KMS-11 (cell line): Measurements from ENCODE around the gene COMMD1.

Experiments used
- H2AFZ ChIP-seq: fragments of 200-600 bp; sonication (generic); 2 replicates; pipeline ENCODE4 v1.6.1; 2016; ENCODE audit warnings: antibody characterized with exemption, mixed run types, low read depth
- H3K27ac ChIP-seq: fragments of 200-600 bp; sonication (generic); 2 replicates; pipeline ENCODE4 v1.6.1; 2016; ENCODE audit warnings: mild to moderate bottlenecking, mixed run types
- H3K27me3 ChIP-seq: fragments of 200-600 bp; sonication (generic); 2 replicates; pipeline ENCODE4 v1.6.1; 2017; ENCODE audit warnings: mild to moderate bottlenecking, low read depth, mixed run types, moderate library complexity; ENCODE audit not compliant: insufficient read depth
- H3K36me3 ChIP-seq: fragments of 200-600 bp; sonication (generic); 2 replicates; pipeline ENCODE4 v1.6.1; 2017; ENCODE audit warnings: mild to moderate bottlenecking, mixed run types; ENCODE audit not compliant: insufficient read depth
- H3K4me1 ChIP-seq: fragments of 200-600 bp; sonication (generic); 2 replicates; pipeline ENCODE4 v1.6.1; 2016; ENCODE audit warnings: mild to moderate bottlenecking, low read depth, mixed run types; ENCODE audit not compliant: poor library complexity, severe bottlenecking
- H3K4me2 ChIP-seq: fragments of 200-600 bp; sonication (generic); 2 replicates; pipeline ENCODE4 v1.7.0; 2016; ENCODE audit warnings: mild to moderate bottlenecking, mixed run types
- H3K4me3 ChIP-seq: fragments of 200-600 bp; sonication (generic); IDR thresholded peaks from 2 replicates; pipeline ENCODE4 v1.6.1; 2017; ENCODE audit warnings: low read depth, low read length, mixed read lengths; ENCODE audit not compliant: insufficient read depth
- H3K79me2 ChIP-seq: fragments of 200-600 bp; sonication (generic); 2 replicates; pipeline ENCODE4 v1.6.1; 2016; ENCODE audit warnings: low read depth, mixed run types; ENCODE audit not compliant: insufficient read depth
- H3K9ac ChIP-seq: fragments of 200-600 bp; sonication (generic); 2 replicates; pipeline ENCODE4 v1.6.1; 2016; ENCODE audit warnings: mild to moderate bottlenecking, mixed run types
- H4K20me1 ChIP-seq: fragments of 200-600 bp; sonication (generic); 2 replicates; pipeline ENCODE4 v1.6.1; 2016; ENCODE audit warnings: mild to moderate bottlenecking, mixed run types; ENCODE audit not compliant: insufficient read depth
- CTCF ChIP-seq: fragments of 200-600 bp; sonication (generic); conservative IDR thresholded peaks from 2 replicates; pipeline ENCODE4 v1.6.1; 2017; ENCODE audit warnings: low read depth, mild to moderate bottlenecking, antibody characterized with exemption, low read length, moderate library complexity, mixed read lengths

The COMMD1 gene

GRCh38 chr2:61962095-61962984, 56.9 kb downstream of the COMMD1 start:
- no peak overlapping the region for H3K4me3 ChIP-seq
- H3K79me2 ChIP-seq: no peaks in the 10 kb centered on the region
- no peak overlapping the region for H3K4me2 ChIP-seq
- no peaks in the 10 kb centered on the region for H3K27me3 ChIP-seq
- H4K20me1 ChIP-seq: no peaks in the 10 kb centered on the region
- H3K36me3 ChIP-seq: no peaks in the 10 kb centered on the region
- no peak for TF ChIP-seq CTCF
- H3K9ac ChIP-seq: no peak overlapping the region
- no peak overlapping the region for H3K27ac ChIP-seq
- H3K4me1 ChIP-seq: peaks cover 12% of the 10 kb centered on the region
- no peak overlapping the region for H2AFZ ChIP-seq

DNA sequence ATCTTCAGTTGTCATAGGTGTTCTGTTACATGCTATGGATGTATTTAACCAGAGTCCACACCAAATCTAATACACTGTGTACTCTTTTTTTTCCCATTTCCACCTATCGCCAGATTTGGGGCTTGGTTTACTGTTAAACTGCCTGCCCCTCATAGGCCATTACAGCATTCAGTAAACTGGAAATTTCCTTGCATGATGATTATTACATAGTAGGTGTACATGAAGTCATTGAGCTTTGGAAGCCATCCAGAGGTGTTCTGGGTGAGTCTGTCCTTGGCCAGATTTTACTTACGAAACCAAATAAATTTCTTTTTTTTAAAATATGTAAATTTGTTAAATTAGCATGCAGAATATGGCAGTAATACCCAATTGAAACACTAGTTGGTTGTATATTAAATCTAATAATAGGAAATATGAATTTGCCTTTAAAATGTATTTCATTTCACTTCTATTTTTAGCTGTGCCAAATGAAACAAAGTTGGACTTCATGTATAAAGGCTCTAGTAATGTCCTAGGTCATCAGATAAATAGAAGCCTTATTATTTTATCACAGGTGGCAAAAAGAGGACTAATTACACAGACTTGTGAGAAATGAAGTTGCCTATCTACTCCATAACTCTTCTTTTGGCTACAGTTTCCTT, 60.7 kb downstream of the COMMD1 start:
- Histone ChIP-seq H3K79me2 (no peaks in the 10 kb centered on the region), H3K4me2 (no peak overlapping the region), H3K27me3 (no peaks in the 10 kb centered on the region), H3K4me1 (peaks cover 21% of the 10 kb centered on the region), H3K4me3 (no peak overlapping the region), H3K36me3 (no peaks in the 10 kb centered on the region), H3K27ac (no peak overlapping the region), H4K20me1 (no peaks in the 10 kb centered on the region), H2AFZ (no peak overlapping the region), H3K9ac (no peak overlapping the region)
- no peak; the same call in 1 of the 2 replicates for TF ChIP-seq CTCF

DNA sequence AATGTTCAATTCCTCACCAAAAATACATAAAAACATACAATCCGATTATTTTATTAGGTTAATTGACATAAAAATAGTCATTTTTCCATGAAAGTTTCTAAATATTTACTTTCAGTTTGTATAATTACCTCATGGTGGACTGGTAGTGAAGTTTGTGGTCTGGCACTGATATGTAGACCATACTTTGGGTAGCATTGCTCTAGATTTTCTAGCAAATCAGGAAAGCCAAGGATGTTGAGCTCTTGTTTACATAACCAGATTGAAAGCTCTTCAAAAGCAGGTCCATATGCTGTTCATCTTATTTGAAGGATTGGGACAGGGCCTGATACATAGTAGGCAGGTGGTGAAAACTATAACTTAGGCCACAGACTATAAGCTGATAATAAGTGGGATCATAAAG, 61.8 kb downstream of the COMMD1 start:
- Histone ChIP-seq H3K4me3 (no peak overlapping the region), H3K9ac (no peak overlapping the region), H3K27ac (peak overlapping the region; percentile 16; the same call in 1 of the 2 replicates), H2AFZ (no peak overlapping the region), H3K4me2 (peak overlapping the region; percentile 21), H3K4me1 (peaks cover 21% of the 10 kb centered on the region), H3K79me2 (no peaks in the 10 kb centered on the region), H3K36me3 (no peaks in the 10 kb centered on the region), H3K27me3 (no peaks in the 10 kb centered on the region), H4K20me1 (no peaks in the 10 kb centered on the region)
- TF ChIP-seq CTCF: no peak

DNA sequence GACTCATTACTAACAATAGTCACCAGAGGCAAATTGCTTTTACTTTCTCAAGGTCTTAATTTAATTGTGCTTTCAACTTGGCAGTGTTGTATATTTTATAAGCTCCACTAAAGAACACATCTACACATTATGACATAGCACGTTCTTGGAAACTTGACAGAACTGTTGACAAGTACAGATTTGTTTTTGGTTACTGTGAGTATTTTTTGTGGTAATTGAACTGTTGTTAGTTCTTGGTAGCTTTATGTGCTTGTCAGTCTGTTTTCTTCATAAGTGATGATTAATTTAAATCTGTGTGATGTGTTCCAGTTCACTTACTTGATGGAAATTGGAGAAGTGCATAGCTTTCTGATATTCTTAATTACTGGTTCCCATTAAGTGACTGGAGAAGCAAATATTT, 63.9 kb downstream of the COMMD1 start:
- no peaks in the 10 kb centered on the region for H3K36me3 ChIP-seq
- H3K4me2 ChIP-seq: no peak overlapping the region
- H3K4me3 ChIP-seq: no peak overlapping the region
- H3K9ac ChIP-seq: no peak overlapping the region
- H2AFZ ChIP-seq: no peak overlapping the region
- no peak for TF ChIP-seq CTCF
- no peaks in the 10 kb centered on the region for H3K79me2 ChIP-seq
- peaks cover 21% of the 10 kb centered on the region for H3K4me1 ChIP-seq
- H4K20me1 ChIP-seq: no peaks in the 10 kb centered on the region
- no peaks in the 10 kb centered on the region for H3K27me3 ChIP-seq
- no peak overlapping the region for H3K27ac ChIP-seq
